Trophoblast cell (in vitro differentiated cells and primary cell): ENCODE measurements around the gene THOC6.
A peak's percentile ranks its signal among the peaks of the same experiment; 100 is the strongest.

ENCODE experiments used
- DNase-seq, 2 donors: peaks; one replicate each; pipeline ENCODE4 v3.0.0-alpha.2; 2016
- H2AFZ ChIP-seq: 2 replicates; pipeline ENCODE4 v1.6.1; 2013; ENCODE audit warnings: low read length, moderate library complexity, mild to moderate bottlenecking; ENCODE audit not compliant: insufficient read depth, poor library complexity
- H2AK5ac ChIP-seq: 2 replicates; pipeline ENCODE4 v1.6.1; 2013; ENCODE audit warnings: mild to moderate bottlenecking, low read length
- H2BK120ac ChIP-seq: 2 replicates; pipeline ENCODE4 v1.6.1; 2013; ENCODE audit warnings: low read length, mild to moderate bottlenecking, moderate library complexity; ENCODE audit not compliant: insufficient read depth, poor library complexity
- H2BK12ac ChIP-seq: 2 replicates; pipeline ENCODE4 v1.6.1; 2013; ENCODE audit warnings: mild to moderate bottlenecking, low read length, moderate library complexity
- H2BK5ac ChIP-seq: 2 replicates; pipeline ENCODE4 v1.6.1; 2013; ENCODE audit warnings: low read length, low read depth, moderate library complexity, mild to moderate bottlenecking; ENCODE audit not compliant: poor library complexity
- H3K14ac ChIP-seq: 2 replicates; pipeline ENCODE4 v1.6.1; 2013; ENCODE audit warnings: mild to moderate bottlenecking, low read length
- H3K18ac ChIP-seq: 2 replicates; pipeline ENCODE4 v1.6.1; 2013; ENCODE audit warnings: mild to moderate bottlenecking, low read length
- H3K23ac ChIP-seq: 2 replicates; pipeline ENCODE4 v1.6.1; 2013; ENCODE audit warnings: low read length
- H3K27ac ChIP-seq: 2 replicates; pipeline ENCODE4 v1.5.1; 2013; ENCODE audit warnings: low read depth, mild to moderate bottlenecking, inconsistent platforms, low read length, moderate library complexity
- H3K27me3 ChIP-seq: 2 replicates; pipeline ENCODE4 v1.6.1; 2013; ENCODE audit warnings: inconsistent platforms, mild to moderate bottlenecking, low read length, moderate library complexity; ENCODE audit not compliant: insufficient read depth
- H3K36me3 ChIP-seq, 2 experiments: 1 replicate in 1 of 2; 2 replicates in 1 of 2; pipeline ENCODE4 v1.6.1; 2013; ENCODE audit warnings: low read length in 2 of 2, mild to moderate bottlenecking in 2 of 2, moderate library complexity in 1 of 2; ENCODE audit not compliant: insufficient read depth in 2 of 2, control insufficient read depth in 1 of 2
- H3K4ac ChIP-seq: 2 replicates; pipeline ENCODE4 v1.6.1; 2013; ENCODE audit warnings: low read depth, mild to moderate bottlenecking, low read length, moderate library complexity
- H3K4me1 ChIP-seq, 2 experiments: 1 replicate in 1 of 2; 2 replicates in 1 of 2; pipeline ENCODE4 v1.6.1; 2013; ENCODE audit warnings: low read length in 2 of 2, mild to moderate bottlenecking in 2 of 2, moderate library complexity in 1 of 2; ENCODE audit not compliant: insufficient read depth in 2 of 2, control insufficient read depth in 1 of 2
- H3K4me2 ChIP-seq: 2 replicates; pipeline ENCODE4 v1.6.1; 2013; ENCODE audit warnings: inconsistent platforms, mild to moderate bottlenecking, low read length, moderate library complexity
- H3K4me3 ChIP-seq: 2 replicates; pipeline ENCODE4 v1.5.1; 2013; ENCODE audit warnings: mild to moderate bottlenecking, low read depth, low read length, inconsistent platforms
- H3K79me1 ChIP-seq: one replicate; pipeline ENCODE4 v1.6.1; 2013; ENCODE audit warnings: low read length
- H3K79me2 ChIP-seq: 2 replicates; pipeline ENCODE4 v1.6.1; 2013; ENCODE audit warnings: low read length, mild to moderate bottlenecking; ENCODE audit not compliant: control insufficient read depth, insufficient read depth, poor library complexity
- H3K9ac ChIP-seq: 2 replicates; pipeline ENCODE4 v1.6.1; 2013; ENCODE audit warnings: mild to moderate bottlenecking, low read length
- H3K9me3 ChIP-seq: 2 replicates; pipeline ENCODE4 v1.6.1; 2013; ENCODE audit warnings: low read depth, mild to moderate bottlenecking, control low read depth, inconsistent platforms, low read length; ENCODE audit not compliant: insufficient read depth
- H4K12ac ChIP-seq: 2 replicates; pipeline ENCODE4 v1.6.1; 2013; ENCODE audit warnings: low read depth, mild to moderate bottlenecking, low read length, moderate library complexity
- H4K8ac ChIP-seq: 2 replicates; pipeline ENCODE4 v1.6.1; 2013; ENCODE audit warnings: low read depth, mild to moderate bottlenecking, low read length, moderate library complexity
- H4K91ac ChIP-seq: one replicate; pipeline ENCODE4 v1.6.1; 2013; ENCODE audit warnings: low read depth, mild to moderate bottlenecking, low read length, moderate library complexity
- WGBS: extraction: QIAGEN DNeasy Blood & Tissue Kit; methylation state at CpG from one replicate; pipeline ENCODE4 v1.1.7; 2013; ENCODE audit warnings: missing lambda C conversion rate; ENCODE audit not compliant: insufficient read length, insufficient coverage; ENCODE audit errors: extremely low coverage; 5-methylcytosine and 5-hydroxymethylcytosine counted together

Gene THOC6

GRCh38 chr16:3038256-3038655, 14.4 kb downstream of the THOC6 start:
- H4K8ac ChIP-seq = no peak overlapping the region
- WGBS = no CpG with 5 or more reads among the region's 11 CpGs

GRCh38 chr16:3038896-3039295, 15.1 kb downstream of the THOC6 start:
- WGBS = no CpG with 5 or more reads among the region's 5 CpGs
- Histone ChIP-seq H3K4ac (no peak overlapping the region), H3K9me3 (no peaks in the 10 kb centered on the region)

More at GRCh38 chr16:3038256-3038655, 14.4 kb downstream of the THOC6 start:
- Histone ChIP-seq H2AFZ (no peak overlapping the region), H2BK12ac (no peak overlapping the region), H3K4me2 (no peak overlapping the region), H3K27ac (no peak overlapping the region), H2AK5ac (no peak overlapping the region), H3K4ac (no peak overlapping the region), H3K9me3 (no peaks in the 10 kb centered on the region), H3K79me1 (peaks cover 1% of the 10 kb centered on the region), H3K18ac (no peak overlapping the region), H2BK120ac (no peak overlapping the region), H3K27me3 (peaks cover 10% of the 10 kb centered on the region), H3K4me1 (peaks cover 3 to 5% of the 10 kb centered on the region in 2 experiments), H3K23ac (no peak overlapping the region), H2BK5ac (no peak overlapping the region), H3K9ac (no peak overlapping the region), H4K91ac (no peak overlapping the region), H3K14ac (no peak overlapping the region), H3K79me2 (no peaks in the 10 kb centered on the region), H3K36me3 (no peaks in the 10 kb centered on the region), H3K4me3 (no peak overlapping the region), H4K12ac (no peak overlapping the region)
- peak in 1 of 2 donors; percentile 35 for DNase-seq

GRCh38 chr16:3042376-3042775, 18.5 kb downstream of the THOC6 start:
- peaks cover 1% of the 10 kb centered on the region for H3K79me1 ChIP-seq
- no peak overlapping the region for H2BK12ac ChIP-seq
- no peak overlapping the region for H2AFZ ChIP-seq
- no peak overlapping the region for H3K9ac ChIP-seq
- H3K14ac ChIP-seq = no peak overlapping the region
- H3K27ac ChIP-seq = no peak overlapping the region
- H3K9me3 ChIP-seq = no peaks in the 10 kb centered on the region
- no peak overlapping the region for H3K4me3 ChIP-seq
- H3K79me2 ChIP-seq = no peaks in the 10 kb centered on the region
- H3K27me3 ChIP-seq = peaks cover 27% of the 10 kb centered on the region
- H4K12ac ChIP-seq = no peak overlapping the region
- H3K4me2 ChIP-seq = no peak overlapping the region
- no CpG with 5 or more reads among the region's 3 CpGs for WGBS
- no peak for DNase-seq
- H3K18ac ChIP-seq = no peak overlapping the region
- H3K36me3 ChIP-seq = no peaks in the 10 kb centered on the region
- H3K23ac ChIP-seq = no peak overlapping the region
- H4K8ac ChIP-seq = no peak overlapping the region
- H2BK120ac ChIP-seq = no peak overlapping the region
- peaks cover 4 to 9% of the 10 kb centered on the region in 2 experiments for H3K4me1 ChIP-seq
- H3K4ac ChIP-seq = no peak overlapping the region
- no peak overlapping the region for H4K91ac ChIP-seq
- no peak overlapping the region for H2BK5ac ChIP-seq
- H2AK5ac ChIP-seq = no peak overlapping the region

More at GRCh38 chr16:3038896-3039295, 15.1 kb downstream of the THOC6 start:
- Histone ChIP-seq H4K8ac (no peak overlapping the region), H4K12ac (no peak overlapping the region), H3K14ac (no peak overlapping the region), H3K4me1 (peaks cover 3 to 5% of the 10 kb centered on the region in 2 experiments), H3K23ac (no peak overlapping the region), H3K27ac (no peak overlapping the region), H3K79me1 (peaks cover 1% of the 10 kb centered on the region), H3K9ac (no peak overlapping the region), H3K4me2 (no peak overlapping the region), H3K36me3 (no peaks in the 10 kb centered on the region), H3K27me3 (peaks cover 10% of the 10 kb centered on the region), H2BK5ac (no peak overlapping the region), H2AK5ac (no peak overlapping the region), H2BK120ac (no peak overlapping the region), H3K79me2 (no peaks in the 10 kb centered on the region), H3K18ac (no peak overlapping the region), H2AFZ (no peak overlapping the region), H3K4me3 (no peak overlapping the region), H2BK12ac (no peak overlapping the region), H4K91ac (no peak overlapping the region)
- DNase-seq = no peak

GRCh38 chr16:3044708-3045107, 20.9 kb downstream of the THOC6 start:
- H2AFZ ChIP-seq = no peak overlapping the region
- H3K79me2 ChIP-seq = no peaks in the 10 kb centered on the region
- no peak overlapping the region for H4K91ac ChIP-seq
- H3K14ac ChIP-seq = no peak overlapping the region
- H2BK12ac ChIP-seq = no peak overlapping the region
- no peaks in the 10 kb centered on the region for H3K9me3 ChIP-seq
- H2BK5ac ChIP-seq = no peak overlapping the region
- no peak overlapping the region for H3K27ac ChIP-seq
- H3K9ac ChIP-seq = no peak overlapping the region
- H4K12ac ChIP-seq = no peak overlapping the region
- H3K18ac ChIP-seq = no peak overlapping the region
- no peaks in the 10 kb centered on the region for H3K36me3 ChIP-seq
- no peak overlapping the region for H3K4ac ChIP-seq
- H4K8ac ChIP-seq = no peak overlapping the region
- H3K4me1 ChIP-seq = peaks cover 4 to 9% of the 10 kb centered on the region in 2 experiments
- no peak for DNase-seq
- H3K23ac ChIP-seq = no peak overlapping the region
- no CpG with 5 or more reads among the region's 6 CpGs for WGBS
- H3K4me3 ChIP-seq = no peak overlapping the region
- H2AK5ac ChIP-seq = no peak overlapping the region
- peaks cover 34% of the 10 kb centered on the region for H3K27me3 ChIP-seq
- H3K79me1 ChIP-seq = no peaks in the 10 kb centered on the region
- H3K4me2 ChIP-seq = no peak overlapping the region
- no peak overlapping the region for H2BK120ac ChIP-seq
